Activated naive CD4-positive, alpha-beta T cell treated with anti-CD3 and anti-CD28 coated beads, Interleukin-2, amount 10 ng/mL, durations not matched to agents 7 days and 5 days (primary cell): ENCODE results near the gene AGBL3.
"Not testable (repeated sequence)": the region's sequence is repeated elsewhere in the genome, so short reads cannot be mapped to it uniquely, and the experiment has no call there.

ENCODE experiments used
- CTCF ChIA-PET: fragments of 350-600 bp; sonication (Branson Sonifier 250); formaldehyde crosslinking; loops from one replicate; lab custom pipeline; 2021; ENCODE audit warnings: antibody characterized with exemption; lab: Charles Lee
- DNase-seq: peaks from one replicate; pipeline ENCODE4 v3.0.0-alpha.2; 2020
- H3K27ac Mint-ChIP-seq: one replicate; pipeline ENCODE4 v1.8.0; 2021; ENCODE audit warnings: mild to moderate bottlenecking, moderate library complexity, mixed read lengths
- H3K27me3 Mint-ChIP-seq: one replicate; pipeline ENCODE4 v1.8.0; 2021; ENCODE audit warnings: mild to moderate bottlenecking, mixed read lengths
- H3K36me3 Mint-ChIP-seq: one replicate; pipeline ENCODE4 v1.8.0; 2021; ENCODE audit warnings: mixed read lengths
- H3K4me1 Mint-ChIP-seq: one replicate; pipeline ENCODE4 v1.8.0; 2021; ENCODE audit warnings: mixed read lengths
- H3K4me3 Mint-ChIP-seq: one replicate; pipeline ENCODE4 v1.8.0; 2021; ENCODE audit warnings: mild to moderate bottlenecking, moderate library complexity, mixed read lengths
- H3K9me3 Mint-ChIP-seq: one replicate; pipeline ENCODE4 v1.8.0; 2021; ENCODE audit warnings: mixed read lengths

Gene AGBL3

GRCh38 chr7:135165862-135166261, 179.6 kb downstream of the AGBL3 start:
- Mint-ChIP-seq H3K4me3 (no peak overlapping the region), H3K36me3 (peaks cover 82% of the 10 kb centered on the region), H3K27me3 (no peaks in the 10 kb centered on the region), H3K27ac (no peak overlapping the region), H3K4me1 (peaks cover 58% of the 10 kb centered on the region), H3K9me3 (peaks cover 19% of the 10 kb centered on the region)
- DNase-seq, result no peak
- CTCF ChIA-PET, result no interaction called here

GRCh38 chr7:135166338-135166990, 180.2 kb downstream of the AGBL3 start:
- CTCF ChIA-PET, result interaction anchor here (5.3 to 5.6 kb wide), 2 partner anchors 17 to 180 kb away, joined by 36 to 59 read pairs; partner anchors contain the start of genes AGBL3 and TMEM140
- Mint-ChIP-seq H3K36me3 (peaks cover 76% of the 10 kb centered on the region), H3K4me3 (no peak overlapping the region)

GRCh38 chr7:135167365-135167917, 181.1 kb downstream of the AGBL3 start:
- CTCF ChIA-PET, result interaction anchor here (5.3 to 5.6 kb wide), 2 partner anchors 18 to 181 kb away, joined by 36 to 59 read pairs; partner anchors contain the start of genes AGBL3 and TMEM140
- H3K4me3 Mint-ChIP-seq, result no peak overlapping the region
- H3K4me1 Mint-ChIP-seq, result peaks cover 57% of the 10 kb centered on the region

More at GRCh38 chr7:135166338-135166990, 180.2 kb downstream of the AGBL3 start:
- peak overlapping the region; percentile 59 for H3K27ac Mint-ChIP-seq
- H3K4me1 Mint-ChIP-seq, result peaks cover 55% of the 10 kb centered on the region
- no peaks in the 10 kb centered on the region for H3K27me3 Mint-ChIP-seq
- no peak for DNase-seq
- H3K9me3 Mint-ChIP-seq, result peaks cover 16% of the 10 kb centered on the region

DNA sequence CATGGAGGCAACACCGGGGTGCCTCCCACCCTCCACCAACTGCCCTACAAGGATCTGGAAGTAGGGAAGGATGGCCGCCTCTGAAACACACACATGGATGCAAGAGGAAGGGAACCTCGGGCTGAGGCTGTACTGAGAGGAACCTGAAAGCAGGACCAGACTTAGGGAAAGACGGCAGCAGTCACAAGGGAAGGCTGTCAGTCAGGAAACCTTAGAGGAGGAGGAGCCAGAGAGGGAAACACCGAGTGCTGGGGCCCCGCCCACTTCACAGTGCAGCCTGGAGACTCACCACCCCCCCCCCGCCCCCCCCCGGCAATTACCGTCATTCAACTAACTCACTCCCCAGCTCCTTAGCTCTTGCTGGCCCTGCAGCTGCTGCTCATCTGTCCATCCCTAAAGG, 181.7 kb downstream of the AGBL3 start:
- Mint-ChIP-seq H3K36me3 (peaks cover 60% of the 10 kb centered on the region), H3K4me3 (peak overlapping the region; percentile 2), H3K27me3 (no peaks in the 10 kb centered on the region), H3K4me1 (peaks cover 57% of the 10 kb centered on the region), H3K9me3 (peaks cover 2% of the 10 kb centered on the region), H3K27ac (peak overlapping the region; percentile 62)
- CTCF ChIA-PET, result interaction anchor here (5.3 to 5.6 kb wide), 2 partner anchors 19 to 181 kb away, joined by 36 to 59 read pairs; partner anchors contain the start of genes AGBL3 and TMEM140
- DNase-seq, result peak; percentile 35

More at GRCh38 chr7:135167365-135167917, 181.1 kb downstream of the AGBL3 start:
- Mint-ChIP-seq H3K27ac (peak overlapping the region; percentile 54), H3K9me3 (peaks cover 8% of the 10 kb centered on the region), H3K36me3 (peaks cover 66% of the 10 kb centered on the region), H3K27me3 (no peaks in the 10 kb centered on the region)
- no peak for DNase-seq

DNA sequence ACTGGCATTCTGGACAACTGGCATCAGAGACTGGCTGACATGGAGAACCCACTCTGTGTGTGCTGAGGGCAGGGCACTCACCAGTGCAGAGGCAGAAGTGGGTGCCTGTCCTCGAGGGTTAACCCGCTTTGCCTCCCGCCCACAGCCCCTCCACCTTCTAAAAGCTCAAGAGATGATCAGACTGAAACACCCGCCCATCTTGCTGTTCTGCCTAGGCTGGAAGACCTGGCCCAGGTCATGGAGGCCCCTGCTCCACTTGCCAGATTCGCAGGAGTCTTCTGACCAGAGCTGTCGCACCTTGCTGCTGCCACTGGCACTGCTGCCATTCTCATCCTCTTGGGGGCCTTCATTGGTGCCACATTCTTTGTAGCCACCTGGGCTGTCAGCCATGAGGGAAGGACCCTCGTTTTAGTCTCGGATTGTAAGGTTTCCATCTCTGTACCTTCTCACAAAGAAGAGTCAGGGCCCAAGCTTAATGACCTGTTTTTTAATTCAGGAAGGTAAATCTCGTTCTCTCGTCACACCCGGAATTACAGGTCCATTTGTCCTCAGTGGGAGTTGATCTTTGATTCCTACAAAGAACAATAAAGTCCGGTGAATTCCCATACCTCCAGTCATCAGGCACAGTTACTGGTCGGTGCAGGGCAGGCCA, 182.3 kb downstream of the AGBL3 start:
- DNase-seq, result no peak
- Mint-ChIP-seq H3K4me3 (peak overlapping the region; percentile 89), H3K36me3 (peaks cover 60% of the 10 kb centered on the region), H3K9me3 (peaks cover 1% of the 10 kb centered on the region), H3K27ac (peak overlapping the region; percentile 94), H3K4me1 (peaks cover 57% of the 10 kb centered on the region), H3K27me3 (no peaks in the 10 kb centered on the region)
- CTCF ChIA-PET, result interaction anchor here (0.6 to 5.6 kb wide), 4 partner anchors 10 to 273 kb away, joined by 3 to 59 read pairs (median 30); partner anchors contain the start of genes AGBL3 and TMEM140

GRCh38 chr7:135169141-135169963, 183.0 kb downstream of the AGBL3 start:
- CTCF ChIA-PET, result interaction anchor here (0.6 to 5.6 kb wide), 5 partner anchors 11 to 507 kb away, joined by 3 to 59 read pairs (median 25); partner anchors contain the start of genes AGBL3 and TMEM140
- peaks cover 53% of the 10 kb centered on the region for H3K36me3 Mint-ChIP-seq
- peak; percentile 69 for DNase-seq

GRCh38 chr7:135169964-135170273, 183.6 kb downstream of the AGBL3 start:
- H3K27ac Mint-ChIP-seq, result peak overlapping the region; percentile 94
- H3K4me3 Mint-ChIP-seq, result peak overlapping the region; percentile 89
- H3K9me3 Mint-ChIP-seq, result no peaks in the 10 kb centered on the region
- no peaks in the 10 kb centered on the region for H3K27me3 Mint-ChIP-seq
- peaks cover 48% of the 10 kb centered on the region for H3K36me3 Mint-ChIP-seq
- CTCF ChIA-PET, result interaction anchor here (0.7 to 5.6 kb wide), 7 partner anchors 11 to 537 kb away, joined by 3 to 59 read pairs (median 8); partner anchors contain the start of genes AGBL3 and TMEM140
- DNase-seq, result no peak
- H3K4me1 Mint-ChIP-seq, result peaks cover 52% of the 10 kb centered on the region

More at GRCh38 chr7:135169141-135169963, 183.0 kb downstream of the AGBL3 start:
- H3K27ac Mint-ChIP-seq, result peak overlapping the region; percentile 94
- H3K9me3 Mint-ChIP-seq, result no peaks in the 10 kb centered on the region
- no peaks in the 10 kb centered on the region for H3K27me3 Mint-ChIP-seq
- H3K4me3 Mint-ChIP-seq, result peak overlapping the region; percentile 89
- H3K4me1 Mint-ChIP-seq, result peaks cover 52% of the 10 kb centered on the region

GRCh38 chr7:135170274-135170997, 184.1 kb downstream of the AGBL3 start, which contains the start of gene CYREN:
CYREN (minus strand) TSS chr7:135170707; CDS start chr7:135168922, 1,785 bp downstream.
- no peaks in the 10 kb centered on the region for H3K27me3 Mint-ChIP-seq
- H3K9me3 Mint-ChIP-seq, result no peaks in the 10 kb centered on the region
- H3K36me3 Mint-ChIP-seq, result peaks cover 43% of the 10 kb centered on the region
- H3K27ac Mint-ChIP-seq, result peak within 1 kb of the TSS; percentile 94
- peak; percentile 94 for DNase-seq
- H3K4me3 Mint-ChIP-seq, result peak within 1 kb of the TSS; percentile 89
- CTCF ChIA-PET, result interaction anchor here (0.7 to 5.6 kb wide), 11 partner anchors 10 to 537 kb away, joined by 3 to 59 read pairs (median 6); partner anchors contain the start of genes AGBL3 and TMEM140
- H3K4me1 Mint-ChIP-seq, result peaks cover 52% of the 10 kb centered on the region

- H3K27me3 Mint-ChIP-seq, result not testable (repeated sequence)
- H3K36me3 Mint-ChIP-seq, result peaks cover 37% of the 10 kb centered on the region
Measured at GRCh38 chr7:135170998-135171481, 184.7 kb downstream of the AGBL3 start.

GRCh38 chr7:135171581-135172291, 185.4 kb downstream of the AGBL3 start:
- H3K27ac Mint-ChIP-seq, result peak overlapping the region; percentile 92
- CTCF ChIA-PET, result interaction anchor here (0.6 to 5.6 kb wide), 11 partner anchors 8 to 539 kb away, joined by 3 to 59 read pairs (median 4); partner anchors contain the start of genes AGBL3 and TMEM140

More at GRCh38 chr7:135170998-135171481, 184.7 kb downstream of the AGBL3 start:
- Mint-ChIP-seq H3K4me3 (peak overlapping the region; percentile 78), H3K27ac (peak overlapping the region; percentile 92), H3K4me1 (peaks cover 49% of the 10 kb centered on the region)
- DNase-seq, H3K9me3 Mint-ChIP-seq: not testable (repeated sequence)
- CTCF ChIA-PET, result interaction anchor here (0.6 to 5.6 kb wide), 11 partner anchors 9 to 538 kb away, joined by 3 to 59 read pairs (median 4); partner anchors contain the start of genes AGBL3 and TMEM140

DNA sequence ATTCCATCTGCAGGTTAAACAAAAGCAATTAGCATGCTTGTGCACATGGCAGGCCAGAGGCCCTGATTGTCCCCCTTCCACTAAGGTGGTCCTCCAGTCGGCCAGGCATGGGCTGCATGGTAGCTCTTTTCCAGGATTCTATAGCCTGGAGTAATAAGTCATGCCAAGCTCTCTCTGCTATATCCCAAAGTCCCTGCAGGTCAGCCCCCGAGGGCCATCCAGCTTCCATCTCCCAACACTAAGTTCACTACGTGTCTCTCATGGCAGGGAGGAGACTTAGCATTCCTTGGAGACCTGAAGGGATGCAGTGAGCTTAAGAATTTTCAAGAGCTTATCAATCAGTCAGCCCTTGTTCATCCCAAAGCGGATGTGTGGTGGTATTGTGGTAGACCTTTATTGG, 187.6 kb downstream of the AGBL3 start:
- H3K27me3 Mint-ChIP-seq, CTCF ChIA-PET, H3K9me3 Mint-ChIP-seq, H3K27ac Mint-ChIP-seq, DNase-seq, H3K4me3 Mint-ChIP-seq: not testable (repeated sequence)
- peaks cover 24% of the 10 kb centered on the region for H3K4me1 Mint-ChIP-seq
- H3K36me3 Mint-ChIP-seq, result peaks cover 12% of the 10 kb centered on the region

More at GRCh38 chr7:135171581-135172291, 185.4 kb downstream of the AGBL3 start:
- Mint-ChIP-seq H3K4me3 (peak overlapping the region; percentile 78), H3K4me1 (peaks cover 45% of the 10 kb centered on the region), H3K36me3 (peaks cover 30% of the 10 kb centered on the region)
- H3K27me3 Mint-ChIP-seq, DNase-seq, H3K9me3 Mint-ChIP-seq: not testable (repeated sequence)

- CTCF ChIA-PET, result interaction anchor here (1.8 kb wide), 1 partner anchor 210 kb away, joined by 4 read pairs; no protein-coding TSS in a partner anchor
- no peak for DNase-seq
- Mint-ChIP-seq H3K4me3 (no peak overlapping the region), H3K36me3 (peaks cover 3% of the 10 kb centered on the region), H3K27ac (no peak overlapping the region), H3K27me3 (no peaks in the 10 kb centered on the region), H3K4me1 (peaks cover 13% of the 10 kb centered on the region), H3K9me3 (peaks cover 12% of the 10 kb centered on the region)
Measured at GRCh38 chr7:135174941-135175340, 188.6 kb downstream of the AGBL3 start.
